Psoas muscle (tissue), 8 donors: ENCODE results near the gene SEC22A. TPM values are rescaled to one million over a fixed set of nuclear protein-coding genes. Genes with fewer than 3 reads are reported as not detected.

ENCODE experiments used
- ATAC-seq, 4 donors: fragments of 200-7000 bp; cut with Tn5 transposase; one replicate each; pipeline ENCODE4 v1.9.1; 2020; ENCODE audit warnings: moderate library complexity in 3 of 4, mild to moderate bottlenecking in 2 of 4
- DNase-seq, 2 donors: peaks; one replicate each; pipeline ENCODE4 v3.0.0-alpha.2; 2020
- H3K27ac ChIP-seq: fragments of 200-600 bp; one replicate; pipeline ENCODE4 v1.8.0; 2022
- H3K27me3 ChIP-seq, 3 donors: fragments of 200-600 bp in 1 of 3; one replicate each; pipeline versions ENCODE4 v1.6.1 to v1.8.0; 2013 to 2022; ENCODE audit warnings: low read length in 2 of 3, mild to moderate bottlenecking in 2 of 3, moderate library complexity in 1 of 3; ENCODE audit not compliant: insufficient read depth in 3 of 3
- H3K36me3 ChIP-seq, 2 donors: fragments of 200-600 bp in 1 of 2; one replicate each; pipeline versions ENCODE4 v1.6.1 to v1.8.0; 2013 to 2022; ENCODE audit warnings: low read depth in 1 of 2, mild to moderate bottlenecking in 1 of 2, moderate library complexity in 1 of 2; ENCODE audit not compliant: insufficient read depth in 1 of 2
- H3K4me1 ChIP-seq: fragments of 200-600 bp; one replicate; pipeline ENCODE4 v1.8.0; 2022
- H3K4me3 ChIP-seq: fragments of 200-600 bp; one replicate; pipeline ENCODE4 v1.8.0; 2022; ENCODE audit warnings: mild to moderate bottlenecking
- H3K9me3 ChIP-seq: fragments of 200-600 bp; one replicate; pipeline ENCODE4 v1.8.0; 2022
- CTCF ChIP-seq: fragments of 200-600 bp; IDR thresholded peaks from one replicate; pipeline ENCODE4 v1.8.0; 2022; ENCODE audit warnings: antibody characterized with exemption
- WGBS, 3 donors: extraction: QIAGEN DNeasy Blood & Tissue Kit; methylation state at CpG; one replicate each; pipeline versions ENCODE4 v1.1.6 to v1.1.7; 2013; 5-methylcytosine and 5-hydroxymethylcytosine counted together
- intact Hi-C, 2 donors: fragments of 100-400 bp; cut with DNase I; formaldehyde crosslinking; loops; one replicate each; pipeline versions ENCODE4 v1.11.0 to v1.14.2; 2022
- polyA plus RNA-seq, 3 donors: library from polyadenylated mRNA; stranded (reverse); fragments of 200-250 nt; gene quantifications; one replicate each; pipeline ENCODE4 v1.2.3, GENCODE V29; 2013
- total RNA-seq, 4 donors: library from RNA; stranded (reverse); fragmentation: NEBNext Ultra II Directional in 2 of 4; extraction: Animal tissue kit (Norgen Biotek cat#: 25700) in 2 of 4; gene quantifications; one replicate each; pipeline versions ENCODE4 v1.2.1 to v1.2.4, GENCODE V29; 2021 to 2023
- donor health status: healthy with polysubstance abuse.
- donor health status: DM: no; HTN: no; CAD: no; lungs with moderate emphysema.
- donor health status: Bipolar disorder and iron deficiency.
- donor health status: healthy.
- donor health status: DM: yes; HTN: yes; CAD: no.
- donor health status: DM: no; HTN: no; CAD: no.
- donor health status: DM: no; HTN: no; CAD: no.
- donor health status: DM: yes; HTN: yes; CAD: no.

SEC22A gene
- total and polyA plus RNA-seq, 7 donors, result 5.1 to 7.4 (median 5.9) TPM

DNA sequence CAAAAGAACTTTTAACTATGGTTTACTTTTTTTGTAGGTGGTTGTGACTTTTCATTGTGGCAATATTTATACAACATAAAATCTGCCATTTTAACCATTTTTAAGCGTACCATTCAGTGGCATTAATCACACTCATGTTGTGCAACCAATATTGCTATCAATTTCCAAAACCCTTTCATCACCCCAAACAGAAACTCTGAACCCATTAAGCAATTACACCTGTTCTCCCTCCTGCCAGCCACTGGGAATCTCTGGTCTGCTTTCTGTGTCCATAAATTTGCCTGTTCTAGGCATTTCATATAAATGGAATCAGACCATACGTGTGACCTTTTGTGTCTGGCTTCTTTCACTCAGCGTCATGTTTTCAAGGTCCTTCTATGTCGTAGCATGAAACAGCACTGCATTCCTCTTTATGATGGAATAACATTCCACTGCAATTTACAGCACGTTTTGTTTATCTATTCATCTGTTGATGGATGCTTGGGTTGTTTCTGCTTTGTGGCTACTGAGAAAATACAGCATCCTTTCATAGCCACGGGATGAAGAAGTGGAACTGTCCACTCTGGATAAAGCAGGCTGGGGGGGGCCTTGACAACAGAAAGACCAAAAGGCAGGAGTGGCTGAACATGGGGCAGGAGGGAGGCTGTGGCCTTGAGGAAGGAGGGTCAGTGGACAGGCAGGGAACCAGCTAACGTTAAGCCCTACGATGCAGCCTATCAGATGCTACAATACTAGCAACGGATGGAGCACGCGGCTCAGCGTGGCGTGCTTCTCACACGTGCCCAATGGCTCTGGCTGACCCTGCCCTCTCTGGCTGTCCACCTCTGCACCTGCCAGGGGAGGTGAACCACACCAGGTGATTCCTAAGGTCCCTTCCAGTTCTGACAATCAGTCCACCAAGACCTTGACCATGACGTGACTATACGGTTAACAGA is 110.9 kb downstream of the SEC22A start:
- Histone ChIP-seq H3K36me3 (no peaks in the 10 kb centered on the region), H3K27ac (no peak overlapping the region), H3K4me3 (no peak overlapping the region), H3K4me1 (no peaks in the 10 kb centered on the region), H3K27me3 (peaks cover 0 to 21% (median 0%) of the 10 kb centered on the region in 3 donors), H3K9me3 (no peaks in the 10 kb centered on the region)
- no peak for DNase-seq
- 73 to 77% (median 76%) methylated on average over 16 of the region's 16 CpGs for WGBS, 3 donors
- no peak for ATAC-seq
- TF ChIP-seq CTCF, result no peak
- intact Hi-C loops, result no loop called here

DNA sequence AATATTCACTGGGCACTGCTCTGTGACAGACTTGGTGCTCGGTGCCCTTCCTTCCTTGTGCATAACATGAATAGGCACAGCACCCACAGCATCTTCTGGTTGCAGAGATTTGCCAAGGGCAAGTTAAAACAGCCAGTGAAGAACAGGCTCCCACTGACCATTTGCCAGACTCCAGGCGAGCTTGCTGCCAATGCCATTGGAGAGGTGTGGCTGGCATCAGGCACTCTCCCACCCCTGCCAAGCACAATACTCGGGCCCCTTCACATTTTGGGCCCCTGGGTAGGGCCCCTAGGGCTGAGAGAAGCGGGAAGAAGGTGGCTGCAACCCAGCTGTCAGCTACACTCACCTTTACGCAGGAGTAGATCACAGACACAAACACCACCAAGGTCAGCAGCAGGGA is 112.1 kb downstream of the SEC22A start:
- ATAC-seq (no peak), DNase-seq (peak in 1 of 2 donors; percentile 28)
- no peaks in the 10 kb centered on the region for H3K4me1 ChIP-seq
- H3K27me3 ChIP-seq, result peaks cover 0 to 27% (median 0%) of the 10 kb centered on the region in 3 donors
- no peak for TF ChIP-seq CTCF
- intact Hi-C loops, result no loop called here
- no peak overlapping the region for H3K27ac ChIP-seq
- 50 to 57% (median 55%) methylated on average over 5 of the region's 5 CpGs for WGBS, 3 donors
- no peaks in the 10 kb centered on the region for H3K36me3 ChIP-seq
- H3K4me3 ChIP-seq, result no peak overlapping the region
- no peaks in the 10 kb centered on the region for H3K9me3 ChIP-seq

DNA sequence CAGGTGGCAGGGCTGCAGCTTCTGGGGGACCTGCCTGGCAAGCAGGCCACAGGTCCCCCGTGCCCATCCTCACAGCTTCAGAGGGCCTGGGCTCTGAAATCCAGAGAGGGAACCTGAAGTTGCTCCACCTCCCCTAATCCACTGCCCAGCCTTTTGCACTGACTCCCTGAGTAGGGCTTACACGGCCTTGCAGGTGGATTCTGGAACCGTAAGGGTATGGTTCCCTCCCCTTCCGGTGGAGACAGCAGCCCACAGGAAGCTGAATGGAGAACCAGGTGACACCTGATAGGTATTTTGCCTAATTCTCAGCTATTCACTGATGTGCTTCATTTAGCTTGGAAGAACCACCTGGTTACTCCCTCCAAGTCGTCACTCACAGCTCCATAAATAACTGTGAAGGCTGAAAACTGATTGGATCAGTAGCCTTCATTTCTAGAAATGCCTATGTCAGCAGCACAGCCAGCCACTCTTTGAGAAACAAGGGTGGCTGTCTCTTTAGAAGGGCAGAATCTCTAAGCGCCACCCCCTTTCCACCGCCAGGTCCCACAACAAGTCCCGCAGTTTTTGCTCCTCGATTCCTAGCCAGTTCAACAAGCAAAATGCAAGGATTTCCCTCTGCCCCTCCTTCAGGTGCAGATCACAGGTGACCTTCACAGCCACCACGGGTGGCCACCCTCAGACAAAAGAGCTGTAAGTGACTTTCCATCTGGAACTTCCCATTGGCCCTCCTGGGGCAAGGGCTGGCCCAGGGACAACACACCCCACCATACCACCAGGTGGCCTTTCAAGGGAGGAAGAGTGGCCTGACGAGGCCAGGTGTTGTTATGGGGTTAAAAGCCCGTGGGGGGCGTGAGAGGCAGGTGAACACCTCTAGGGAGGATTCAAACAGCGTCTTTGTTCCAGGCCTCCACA is 112.9 kb downstream of the SEC22A start:
- ATAC-seq, result no peak
- no peak overlapping the region for H3K4me3 ChIP-seq
- intact Hi-C loops, result no loop called here
- no peaks in the 10 kb centered on the region for H3K36me3 ChIP-seq
- H3K27ac ChIP-seq, result no peak overlapping the region
- WGBS, 3 donors, result 34 to 37% (median 37%) methylated on average over 14 of the region's 14 CpGs
- TF ChIP-seq CTCF, result no peak
- H3K27me3 ChIP-seq, result peaks cover 0 to 27% (median 0%) of the 10 kb centered on the region in 3 donors
- no peaks in the 10 kb centered on the region for H3K4me1 ChIP-seq
- DNase-seq, result peak in 1 of 2 donors; percentile 30
- H3K9me3 ChIP-seq, result no peaks in the 10 kb centered on the region

DNA sequence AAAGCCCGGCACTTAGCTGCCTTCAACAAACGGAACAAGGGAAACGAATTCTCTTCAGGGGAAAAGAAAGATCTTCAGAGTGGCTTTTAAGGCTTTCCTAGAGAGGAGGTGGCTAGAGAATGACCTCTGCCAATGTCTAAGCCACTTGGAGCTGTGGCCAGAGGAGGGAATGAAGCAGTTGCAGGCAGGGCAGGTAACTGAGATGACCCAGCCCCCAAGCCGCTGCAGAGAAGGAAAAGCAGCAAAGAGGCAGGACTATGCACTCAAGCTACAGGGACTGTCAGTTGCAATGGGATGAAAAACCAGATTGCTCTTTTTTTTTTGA is 113.5 kb downstream of the SEC22A start:
- no peaks in the 10 kb centered on the region for H3K36me3 ChIP-seq
- no peak overlapping the region for H3K27ac ChIP-seq
- H3K9me3 ChIP-seq, result no peaks in the 10 kb centered on the region
- H3K4me3 ChIP-seq, result no peak overlapping the region
- H3K4me1 ChIP-seq, result no peaks in the 10 kb centered on the region
- intact Hi-C loops, result no loop called here
- DNase-seq (no peak), ATAC-seq (no peak)
- peaks cover 0 to 27% (median 0%) of the 10 kb centered on the region in 3 donors for H3K27me3 ChIP-seq
- TF ChIP-seq CTCF, result no peak
- 27 to 35% (median 27%) methylated on average over 4 of the region's 4 CpGs for WGBS, 3 donors
